SK-N-SH (cell line): ENCODE measurements around the gene FKBP6. TPM values are rescaled to one million over a fixed set of nuclear protein-coding genes. Genes with fewer than 3 reads are reported as not detected.
"Not testable (repeated sequence)": the region's sequence is repeated elsewhere in the genome, so short reads cannot be mapped to it uniquely, and the experiment has no call there.

Experiments
- CTCF ChIA-PET: fragments of 300-600, 350-600 bp; formaldehyde crosslinking; extraction: SDS; loops from one replicate; lab custom pipeline; 2021; lab: Yijun Ruan, JAX
- POLR2A ChIA-PET: fragments of 350-600 bp; sonication (Branson Sonifier 250); formaldehyde crosslinking; extraction: SDS; loops from one replicate; lab custom pipeline; 2020; ENCODE audit warnings: antibody characterized with exemption, inconsistent platforms; lab: Yijun Ruan, JAX
- DNase-seq: peaks from one replicate; pipeline ENCODE4 v3.0.0; 2012
- H2AFZ ChIP-seq: fragments of 200-600 bp; sonication (generic); 2 replicates; pipeline ENCODE4 v1.8.1; 2016; ENCODE audit warnings: antibody characterized with exemption, mild to moderate bottlenecking, low read depth
- H3F3A ChIP-seq: fragments of 200-600 bp; sonication (generic); replicated peaks from 2 replicates; pipeline ENCODE3; 2016; ENCODE audit warnings: antibody characterized with exemption, mild to moderate bottlenecking; ENCODE audit not compliant: insufficient read depth
- H3K27ac ChIP-seq, 2 experiments: fragments of 200-500 bp in 1 of 2; fragments of 200-600 bp in 1 of 2; sonication (Bioruptor generic) in 1 of 2; sonication (generic), shearing (Covaris generic) in 1 of 2; 2 replicates each; pipeline versions ENCODE4 v1.5.1 to v1.6.1; 2014 to 2016; ENCODE audit warnings: low read depth in 2 of 2, inconsistent platforms in 1 of 2, low read length in 1 of 2, mild to moderate bottlenecking in 1 of 2, mixed read lengths in 1 of 2
- H3K27me3 ChIP-seq: fragments of 200-600 bp; sonication (generic), shearing (Covaris generic); 2 replicates; pipeline ENCODE4 v1.6.1; 2016; ENCODE audit warnings: mixed run types; ENCODE audit not compliant: insufficient read depth
- H3K36me3 ChIP-seq, 2 experiments: fragments of 200-500 bp in 1 of 2; fragments of 200-600 bp in 1 of 2; sonication (Bioruptor generic) in 1 of 2; sonication (generic) in 1 of 2; replicated peaks in 1 of 2; 2 replicates each; pipeline versions ENCODE3 to v1.5.1; 2014 to 2016; ENCODE audit warnings: low read length in 1 of 2, mild to moderate bottlenecking in 1 of 2; ENCODE audit not compliant: insufficient read depth in 2 of 2, control insufficient read depth in 1 of 2
- H3K4me1 ChIP-seq, 2 experiments: fragments of 200-500 bp in 1 of 2; fragments of 200-600 bp in 1 of 2; sonication (Bioruptor generic) in 1 of 2; sonication (generic), shearing (Covaris generic) in 1 of 2; 2 replicates each; pipeline versions ENCODE4 v1.5.1 to v1.6.1; 2014 to 2016; ENCODE audit warnings: low read depth in 1 of 2, low read length in 1 of 2, mixed run types in 1 of 2; ENCODE audit not compliant: insufficient read depth in 2 of 2, control insufficient read depth in 1 of 2
- H3K4me2 ChIP-seq: fragments of 200-600 bp; sonication (generic), shearing (Covaris generic); 2 replicates; pipeline ENCODE4 v1.6.1; 2017; ENCODE audit warnings: mixed run types
- H3K4me3 ChIP-seq, 2 experiments: fragments of 200-500 bp in 1 of 2; fragments of 200-600 bp in 1 of 2; sonication (Bioruptor generic) in 1 of 2; sonication (generic), shearing (Covaris generic) in 1 of 2; 2 replicates each; pipeline versions ENCODE4 v1.5.1 to v1.8.1; 2014 to 2016; ENCODE audit warnings: low read depth in 2 of 2, inconsistent platforms in 1 of 2, low read length in 1 of 2, mild to moderate bottlenecking in 1 of 2, mixed read lengths in 1 of 2, moderate library complexity in 1 of 2
- H3K79me2 ChIP-seq: fragments of 200-600 bp; sonication (generic); 2 replicates; pipeline ENCODE4 v1.8.1; 2017; ENCODE audit warnings: mild to moderate bottlenecking; ENCODE audit not compliant: insufficient read depth
- H3K9ac ChIP-seq: fragments of 200-600 bp; sonication (generic); 2 replicates; pipeline ENCODE4 v1.6.1; 2017; ENCODE audit warnings: mixed run types
- H3K9me2 ChIP-seq: fragments of 200-600 bp; sonication (generic); 2 replicates; pipeline ENCODE4 v1.6.1; 2017; ENCODE audit warnings: mixed run types
- H3K9me3 ChIP-seq: fragments of 200-600 bp; sonication (generic); 2 replicates; pipeline ENCODE4 v1.6.1; 2017; ENCODE audit warnings: mixed run types, mild to moderate bottlenecking, moderate library complexity
- H4K20me1 ChIP-seq: fragments of 200-600 bp; sonication (generic); 2 replicates; pipeline ENCODE4 v1.6.1; 2017; ENCODE audit warnings: mild to moderate bottlenecking, mixed run types; ENCODE audit not compliant: insufficient read depth
- CHD2 ChIP-seq: fragments of 150-350 bp; IDR thresholded peaks from 2 replicates; pipeline ENCODE4 v1.6.1; 2018; ENCODE audit warnings: low read length; ENCODE audit not compliant: partially characterized antibody
- EP300 ChIP-seq, 2 experiments: IDR thresholded peaks; 2 replicates each; pipeline versions ENCODE4 v1.4.0 to v1.6.1; 2012; ENCODE audit warnings: borderline replicate concordance in 1 of 2, low read depth in 1 of 2, low read length in 1 of 2
- FOSL2 ChIP-seq: IDR thresholded peaks from 2 replicates; pipeline ENCODE4 v1.4.0; 2012; ENCODE audit warnings: low read depth, mild to moderate bottlenecking, moderate library complexity, borderline replicate concordance
- FOXJ3 ChIP-seq: sonication (generic); formaldehyde crosslinking; IDR thresholded peaks from 2 replicates; pipeline ENCODE4 v1.5.1; 2020; ENCODE audit warnings: mild to moderate bottlenecking, missing genetic modification reagents
- JUND ChIP-seq: IDR thresholded peaks from 2 replicates; pipeline ENCODE4 v1.4.0; 2012
- MXI1 ChIP-seq: IDR thresholded peaks from 2 replicates; pipeline ENCODE4 v1.6.1; 2012; ENCODE audit warnings: mild to moderate bottlenecking, low read depth, low read length, improper control_type of control experiment
- NRF1 ChIP-seq: IDR thresholded peaks from 2 replicates; pipeline ENCODE4 v1.6.1; 2012; ENCODE audit warnings: low read depth, mild to moderate bottlenecking, low read length
- POLR2AphosphoS5 ChIP-seq: IDR thresholded peaks from 2 replicates; pipeline ENCODE4 v1.6.1; 2012; ENCODE audit warnings: low read depth, low read length
- RCOR1 ChIP-seq: fragments of 150-350 bp; IDR thresholded peaks from 2 replicates; pipeline ENCODE4 v1.6.1; 2017; ENCODE audit warnings: antibody characterized with exemption, low read length
- RFX5 ChIP-seq: IDR thresholded peaks from 2 replicates; pipeline ENCODE4 v1.6.1; 2012; ENCODE audit warnings: mild to moderate bottlenecking, improper control_type of control experiment, low read length
- SIN3A ChIP-seq: IDR thresholded peaks from 2 replicates; pipeline ENCODE4 v1.6.1; 2012; ENCODE audit warnings: low read depth, mild to moderate bottlenecking, low read length, moderate library complexity, borderline replicate concordance
- TAF1 ChIP-seq: IDR thresholded peaks from 2 replicates; pipeline ENCODE4 v1.6.1; 2012; ENCODE audit warnings: low read depth, mild to moderate bottlenecking, low read length, moderate library complexity, borderline replicate concordance
- TEAD4 ChIP-seq: IDR thresholded peaks from 2 replicates; pipeline ENCODE4 v1.4.0; 2012; ENCODE audit warnings: mild to moderate bottlenecking, borderline replicate concordance; ENCODE audit not compliant: insufficient read depth
- WGBS: methylation state at CpG from one replicate; pipeline ENCODE4 v1.1.6; 2017; ENCODE audit warnings: low lambda C conversion rate; 5-methylcytosine and 5-hydroxymethylcytosine counted together
- polyA plus RNA-seq, 3 experiments: library from polyadenylated mRNA; depleted of rRNA; stranded (reverse); fragments of >200 nt; gene quantifications; 2 replicates each; pipeline ENCODE4 v1.2.3, GENCODE V29; 2012
- TF ChIP-seq, protein P1 (sequence below): IDR thresholded peaks from 2 replicates; pipeline ENCODE4 v1.4.0; 2012; ENCODE audit warnings: low read depth, borderline replicate concordance
- TF ChIP-seq, protein P2 (sequence below): fragments of 150-350 bp; IDR thresholded peaks from 2 replicates; pipeline ENCODE4 v1.6.1; 2016; ENCODE audit warnings: mild to moderate bottlenecking, low read depth, low read length
- TF ChIP-seq, protein P3 (sequence below): fragments of 200-600 bp; sonication (generic); IDR thresholded peaks from 2 replicates; pipeline ENCODE4 v1.6.1; 2017; ENCODE audit warnings: antibody characterized with exemption, mild to moderate bottlenecking, moderate library complexity

The FKBP6 gene
- polyA plus RNA-seq, 1 of the 3 experiments (the other 2 are of a cell fraction), result not detected

DNA sequence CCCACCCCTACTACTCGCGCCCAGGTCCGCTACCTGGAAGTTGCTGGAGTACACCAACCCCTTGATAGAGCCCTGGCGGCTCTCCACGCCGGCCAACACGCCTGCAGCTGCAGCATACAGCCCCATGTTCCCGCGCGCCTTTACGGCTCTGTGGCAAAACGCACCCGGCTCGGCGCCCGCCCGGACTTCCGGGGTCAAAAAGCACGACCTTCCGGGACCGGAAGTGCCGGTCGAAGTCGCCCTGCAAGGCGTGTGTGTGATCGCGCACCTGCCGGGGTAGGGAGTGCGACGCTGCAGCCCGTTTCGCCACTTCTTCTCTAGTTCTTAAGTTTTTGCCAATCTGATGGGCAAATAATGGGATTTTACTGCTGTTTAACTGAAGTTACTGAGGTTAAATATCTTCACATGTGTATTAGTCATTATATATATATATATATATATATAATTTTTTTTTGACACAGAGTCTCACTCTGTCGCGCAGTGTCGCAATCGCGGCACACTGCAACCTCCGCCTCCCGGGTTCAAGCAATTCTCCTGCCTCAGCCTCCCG lies 19.2 kb upstream of the FKBP6 start, which contains the start of gene NSUN5 (continued):
- TF ChIP-seq EP300 (IDR thresholded peaks at IDR 0.05; ENCODE audit: borderline replicate concordance in 1 of 2, low read depth in 1 of 2, low read length in 1 of 2) (no peak; a peak in 1 of 4 replicates), FOSL2 (no peak), JUND (no peak), RFX5 (no peak), TEAD4 (0 out of 2 replicates have a peak, but pooled peaks have one; percentile 24)
- TF ChIP-seq, protein P1, sequence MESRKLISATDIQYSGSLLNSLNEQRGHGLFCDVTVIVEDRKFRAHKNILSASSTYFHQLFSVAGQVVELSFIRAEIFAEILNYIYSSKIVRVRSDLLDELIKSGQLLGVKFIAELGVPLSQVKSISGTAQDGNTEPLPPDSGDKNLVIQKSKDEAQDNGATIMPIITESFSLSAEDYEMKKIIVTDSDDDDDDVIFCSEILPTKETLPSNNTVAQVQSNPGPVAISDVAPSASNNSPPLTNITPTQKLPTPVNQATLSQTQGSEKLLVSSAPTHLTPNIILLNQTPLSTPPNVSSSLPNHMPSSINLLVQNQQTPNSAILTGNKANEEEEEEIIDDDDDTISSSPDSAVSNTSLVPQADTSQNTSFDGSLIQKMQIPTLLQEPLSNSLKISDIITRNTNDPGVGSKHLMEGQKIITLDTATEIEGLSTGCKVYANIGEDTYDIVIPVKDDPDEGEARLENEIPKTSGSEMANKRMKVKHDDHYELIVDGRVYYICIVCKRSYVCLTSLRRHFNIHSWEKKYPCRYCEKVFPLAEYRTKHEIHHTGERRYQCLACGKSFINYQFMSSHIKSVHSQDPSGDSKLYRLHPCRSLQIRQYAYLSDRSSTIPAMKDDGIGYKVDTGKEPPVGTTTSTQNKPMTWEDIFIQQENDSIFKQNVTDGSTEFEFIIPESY, result 0 out of 2 replicates have a peak, but pooled peaks have one; percentile 11
- TF ChIP-seq, protein P2, sequence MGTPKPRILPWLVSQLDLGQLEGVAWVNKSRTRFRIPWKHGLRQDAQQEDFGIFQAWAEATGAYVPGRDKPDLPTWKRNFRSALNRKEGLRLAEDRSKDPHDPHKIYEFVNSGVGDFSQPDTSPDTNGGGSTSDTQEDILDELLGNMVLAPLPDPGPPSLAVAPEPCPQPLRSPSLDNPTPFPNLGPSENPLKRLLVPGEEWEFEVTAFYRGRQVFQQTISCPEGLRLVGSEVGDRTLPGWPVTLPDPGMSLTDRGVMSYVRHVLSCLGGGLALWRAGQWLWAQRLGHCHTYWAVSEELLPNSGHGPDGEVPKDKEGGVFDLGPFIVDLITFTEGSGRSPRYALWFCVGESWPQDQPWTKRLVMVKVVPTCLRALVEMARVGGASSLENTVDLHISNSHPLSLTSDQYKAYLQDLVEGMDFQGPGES, result no peak
- TF ChIP-seq, all 33 proteins: peak for 14

DNA sequence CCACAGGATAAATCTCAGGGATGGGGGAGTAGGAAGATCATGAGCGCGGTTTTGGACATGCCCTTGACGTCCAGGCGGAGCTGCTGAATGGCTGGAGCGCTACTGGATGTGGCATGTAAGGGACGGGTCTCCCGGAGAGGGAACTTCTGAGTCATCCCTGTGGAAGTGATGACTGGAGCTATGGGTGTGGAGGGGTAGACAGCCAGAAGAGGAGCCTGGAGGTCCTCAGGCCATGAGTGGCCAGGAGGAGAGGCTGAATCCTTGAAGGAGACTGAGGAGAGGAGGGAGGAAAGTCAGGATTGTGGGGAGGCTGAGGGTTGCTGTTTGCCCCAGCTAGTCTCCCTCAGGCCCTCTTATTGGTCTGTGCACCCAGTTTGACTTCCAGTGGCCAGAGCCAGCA lies 16.5 kb upstream of the FKBP6 start:
- H3F3A ChIP-seq, H3K4me3 ChIP-seq, H3K9me2 ChIP-seq, DNase-seq, H4K20me1 ChIP-seq, H3K36me3 ChIP-seq, POLR2A ChIA-PET, H2AFZ ChIP-seq, H3K9ac ChIP-seq, H3K4me2 ChIP-seq, H3K9me3 ChIP-seq, H3K27ac ChIP-seq, H3K27me3 ChIP-seq: not testable (repeated sequence)
- CTCF ChIA-PET, result interaction anchor here (1.1 kb wide), 1 partner anchor 140 kb away, joined by 4 read pairs; no protein-coding TSS in a partner anchor
- Histone ChIP-seq H3K4me1 (peaks cover 0 to 13% of the 10 kb centered on the region in 2 experiments; a peak in 1 of 4 replicates), H3K79me2 (peaks cover 31% of the 10 kb centered on the region; the same call in 1 of the 2 replicates)
- WGBS, result 72% methylated on average over 7 of the region's 7 CpGs

DNA sequence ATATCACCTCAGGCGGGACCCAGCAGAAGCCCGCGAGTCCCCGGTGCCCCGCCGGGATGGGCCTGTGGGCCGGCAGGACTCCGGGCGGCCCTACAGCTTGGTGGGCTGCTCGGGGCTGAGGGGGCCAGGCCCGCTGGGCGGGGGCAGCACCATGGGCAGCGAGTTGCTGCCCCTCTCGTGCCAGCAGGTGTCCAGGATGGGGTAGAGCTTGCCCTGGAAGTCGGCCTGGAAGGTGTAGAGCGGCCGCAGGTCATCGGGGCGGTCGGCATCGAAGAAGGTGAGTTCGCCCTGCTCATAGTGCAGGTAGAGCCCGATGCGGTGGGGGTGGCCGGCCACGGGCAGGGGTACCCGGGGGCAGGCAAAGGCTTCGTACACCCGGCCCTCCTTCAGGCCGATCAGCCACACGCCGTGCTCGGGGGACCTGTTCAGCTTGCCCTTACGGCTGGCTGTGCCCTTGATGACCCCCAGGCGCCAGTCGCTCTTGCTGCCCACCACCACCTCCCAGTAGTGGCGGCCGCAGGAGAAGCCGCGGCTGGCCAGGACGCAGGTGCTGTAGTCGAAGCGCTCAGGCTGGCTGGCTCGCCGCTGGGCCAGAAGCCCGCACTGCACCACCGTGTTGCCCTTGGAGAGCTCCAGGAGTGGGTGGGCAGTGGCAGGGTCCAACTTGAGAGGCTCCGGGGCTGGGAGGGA lies 15.0 kb upstream of the FKBP6 start:
- WGBS, result 95% methylated on average over 38 of the region's 48 CpGs
- Histone ChIP-seq H3K36me3 (no peaks in the 10 kb centered on the region), H3K27ac (no peak overlapping the region), H2AFZ (no peak overlapping the region), H3K9me3 (no peaks in the 10 kb centered on the region), H3K27me3 (no peaks in the 10 kb centered on the region), H3K4me2 (no peak overlapping the region), H3K4me1 (peaks cover 0 to 5% of the 10 kb centered on the region in 2 experiments; a peak in 1 of 4 replicates), H3K79me2 (peaks cover 18% of the 10 kb centered on the region; the same call in 1 of the 2 replicates), H3K9ac (no peak overlapping the region), H3K4me3 (no peak overlapping the region), H4K20me1 (no peaks in the 10 kb centered on the region), H3F3A (no peaks in the 10 kb centered on the region), H3K9me2 (no peaks in the 10 kb centered on the region)
- ChIA-PET CTCF (interaction anchor here (4.0 to 4.3 kb wide), 2 partner anchors 11 to 139 kb away, joined by 18 to 24 read pairs; no protein-coding TSS in a partner anchor), POLR2A (no interaction called here)
- DNase-seq, result peak; percentile 35
- no peak for TF ChIP-seq POLR2AphosphoS5
- TF ChIP-seq, protein P1, result no peak
- TF ChIP-seq RFX5, result no peak
- no peak for TF ChIP-seq TEAD4
- no peak for TF ChIP-seq MXI1
- TF ChIP-seq CHD2, result no peak
- no peak for TF ChIP-seq NRF1
- no peak for TF ChIP-seq TAF1
- TF ChIP-seq SIN3A, result no peak
- no peak for TF ChIP-seq RCOR1
- TF ChIP-seq, protein P3, sequence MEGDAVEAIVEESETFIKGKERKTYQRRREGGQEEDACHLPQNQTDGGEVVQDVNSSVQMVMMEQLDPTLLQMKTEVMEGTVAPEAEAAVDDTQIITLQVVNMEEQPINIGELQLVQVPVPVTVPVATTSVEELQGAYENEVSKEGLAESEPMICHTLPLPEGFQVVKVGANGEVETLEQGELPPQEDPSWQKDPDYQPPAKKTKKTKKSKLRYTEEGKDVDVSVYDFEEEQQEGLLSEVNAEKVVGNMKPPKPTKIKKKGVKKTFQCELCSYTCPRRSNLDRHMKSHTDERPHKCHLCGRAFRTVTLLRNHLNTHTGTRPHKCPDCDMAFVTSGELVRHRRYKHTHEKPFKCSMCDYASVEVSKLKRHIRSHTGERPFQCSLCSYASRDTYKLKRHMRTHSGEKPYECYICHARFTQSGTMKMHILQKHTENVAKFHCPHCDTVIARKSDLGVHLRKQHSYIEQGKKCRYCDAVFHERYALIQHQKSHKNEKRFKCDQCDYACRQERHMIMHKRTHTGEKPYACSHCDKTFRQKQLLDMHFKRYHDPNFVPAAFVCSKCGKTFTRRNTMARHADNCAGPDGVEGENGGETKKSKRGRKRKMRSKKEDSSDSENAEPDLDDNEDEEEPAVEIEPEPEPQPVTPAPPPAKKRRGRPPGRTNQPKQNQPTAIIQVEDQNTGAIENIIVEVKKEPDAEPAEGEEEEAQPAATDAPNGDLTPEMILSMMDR, result no peak
- no peak for TF ChIP-seq FOXJ3 (CRISPR knock-in tag)
